HEK293 (cell line): Measurements from ENCODE around the gene PROK1.

Source experiments
- CTCF ChIA-PET: fragments of 350-600 bp; formaldehyde crosslinking; extraction: SDS; loops from one replicate; lab custom pipeline; 2021; ENCODE audit warnings: antibody characterized with exemption; lab: Yijun Ruan, JAX
- POLR2A ChIA-PET: fragments of 300-600 bp; formaldehyde crosslinking; extraction: SDS; loops from one replicate; lab custom pipeline; 2020; ENCODE audit warnings: antibody characterized with exemption, inconsistent platforms; lab: Yijun Ruan, JAX
- H3K27ac ChIP-seq: fragments of 200-500 bp; sonication (Bioruptor generic); 2 replicates; pipeline ENCODE4 v1.5.1; 2014; ENCODE audit warnings: low read depth, low read length, control low read depth, inconsistent platforms; ENCODE audit errors: extremely low read depth
- H3K36me3 ChIP-seq, 2 experiments: fragments of 200-500 bp in 1 of 2; sonication (Bioruptor generic) in 1 of 2; 1 replicate in 1 of 2; 2 replicates in 1 of 2; pipeline ENCODE4 v1.5.1; 2014 to 2017; ENCODE audit warnings: inconsistent platforms in 2 of 2, low read length in 2 of 2; ENCODE audit not compliant: control insufficient read depth in 2 of 2, insufficient read depth in 1 of 2
- H3K4me1 ChIP-seq: fragments of 200-500 bp; sonication (Bioruptor generic); 2 replicates; pipeline ENCODE4 v1.5.1; 2014; ENCODE audit warnings: mild to moderate bottlenecking, low read length, inconsistent platforms; ENCODE audit not compliant: control insufficient read depth, insufficient read depth
- H3K4me3 ChIP-seq: 2 replicates; pipeline ENCODE4 v1.5.1; 2011; ENCODE audit warnings: low read depth, mild to moderate bottlenecking, control low read depth, low read length, moderate library complexity
- H3K9me3 ChIP-seq: fragments of 200-500 bp; sonication (Bioruptor generic); 2 replicates; pipeline ENCODE4 v1.5.1; 2014; ENCODE audit warnings: low read depth, low read length, inconsistent platforms; ENCODE audit not compliant: control insufficient read depth, insufficient read depth
- GLI4 ChIP-seq: fragments of 450-650 bp; formaldehyde crosslinking; IDR thresholded peaks from 2 replicates; pipeline ENCODE4 v1.5.1; 2016; ENCODE audit warnings: missing biosample characterization, missing genetic modification characterization
- GLIS1 ChIP-seq: fragments of 450-650 bp; formaldehyde crosslinking; IDR thresholded peaks from 2 replicates; pipeline ENCODE4 v1.5.1; 2016; ENCODE audit warnings: missing biosample characterization, missing genetic modification characterization
- INSM2 ChIP-seq: fragments of 450-650 bp; formaldehyde crosslinking; IDR thresholded peaks from 2 replicates; pipeline ENCODE4 v1.5.1; 2016; ENCODE audit warnings: missing biosample characterization, missing genetic modification characterization
- KLF1 ChIP-seq: fragments of 450-650 bp; formaldehyde crosslinking; IDR thresholded peaks from 2 replicates; pipeline ENCODE4 v1.5.1; 2016; ENCODE audit warnings: missing biosample characterization, missing genetic modification characterization
- KLF9 ChIP-seq: fragments of 450-650 bp; formaldehyde crosslinking; IDR thresholded peaks from 2 replicates; pipeline ENCODE4 v1.5.1; 2016; ENCODE audit warnings: missing biosample characterization, missing genetic modification characterization, low read depth
- MYNN ChIP-seq: fragments of 450-650 bp; formaldehyde crosslinking; IDR thresholded peaks from 2 replicates; pipeline ENCODE4 v1.5.1; 2016; ENCODE audit warnings: missing biosample characterization, missing genetic modification characterization, borderline replicate concordance
- OVOL3 ChIP-seq: fragments of 450-650 bp; formaldehyde crosslinking; IDR thresholded peaks from 2 replicates; pipeline ENCODE4 v1.5.1; 2016; ENCODE audit warnings: missing biosample characterization, missing genetic modification characterization
- SCRT1 ChIP-seq: fragments of 450-650 bp; formaldehyde crosslinking; IDR thresholded peaks from 2 replicates; pipeline ENCODE4 v1.5.1; 2016; ENCODE audit warnings: missing biosample characterization, missing genetic modification characterization, borderline replicate concordance
- SP7 ChIP-seq: fragments of 450-650 bp; formaldehyde crosslinking; IDR thresholded peaks from 2 replicates; pipeline ENCODE4 v1.5.1; 2016; ENCODE audit warnings: missing biosample characterization, missing genetic modification characterization
- ZFHX2 ChIP-seq: fragments of 450-650 bp; formaldehyde crosslinking; conservative IDR thresholded peaks from 2 replicates; pipeline ENCODE4 v1.5.1; 2016; ENCODE audit warnings: missing biosample characterization, missing genetic modification characterization
- ZFP37 ChIP-seq: fragments of 450-650 bp; formaldehyde crosslinking; IDR thresholded peaks from 2 replicates; pipeline ENCODE4 v1.5.1; 2016; ENCODE audit warnings: missing biosample characterization, missing genetic modification characterization
- ZNF112 ChIP-seq: fragments of 450-650 bp; formaldehyde crosslinking; IDR thresholded peaks from 2 replicates; pipeline ENCODE4 v1.5.0; 2017; ENCODE audit warnings: missing biosample characterization, missing genetic modification characterization
- ZNF121 ChIP-seq: fragments of 450-650 bp; formaldehyde crosslinking; IDR thresholded peaks from 2 replicates; pipeline ENCODE4 v1.5.1; 2016; ENCODE audit warnings: missing biosample characterization, missing genetic modification characterization
- ZNF133 ChIP-seq: fragments of 450-650 bp; formaldehyde crosslinking; IDR thresholded peaks from 2 replicates; pipeline ENCODE4 v1.5.1; 2016; ENCODE audit warnings: missing biosample characterization, missing genetic modification characterization
- ZNF155 ChIP-seq: fragments of 450-650 bp; formaldehyde crosslinking; IDR thresholded peaks from 2 replicates; pipeline ENCODE4 v1.5.1; 2016; ENCODE audit warnings: missing biosample characterization, missing genetic modification characterization
- ZNF16 ChIP-seq: fragments of 450-650 bp; formaldehyde crosslinking; IDR thresholded peaks from 2 replicates; pipeline ENCODE4 v1.5.1; 2016; ENCODE audit warnings: low read depth, missing biosample characterization, missing genetic modification characterization
- ZNF174 ChIP-seq: fragments of 450-650 bp; formaldehyde crosslinking; IDR thresholded peaks from 2 replicates; pipeline ENCODE4 v1.5.0; 2017; ENCODE audit warnings: missing biosample characterization, mild to moderate bottlenecking, missing genetic modification characterization
- ZNF366 ChIP-seq: fragments of 450-650 bp; formaldehyde crosslinking; conservative IDR thresholded peaks from 2 replicates; pipeline ENCODE4 v1.5.1; 2016; ENCODE audit warnings: missing biosample characterization, missing genetic modification characterization
- ZNF426 ChIP-seq: fragments of 450-650 bp; formaldehyde crosslinking; IDR thresholded peaks from 2 replicates; pipeline ENCODE4 v1.5.1; 2017; ENCODE audit warnings: missing biosample characterization, missing genetic modification characterization, mild to moderate bottlenecking, inconsistent platforms, moderate library complexity
- ZNF513 ChIP-seq: fragments of 450-650 bp; IDR thresholded peaks from 2 replicates; pipeline ENCODE4 v1.5.1; 2018; ENCODE audit warnings: missing biosample characterization, missing genetic modification characterization
- ZNF560 ChIP-seq: fragments of 450-650 bp; formaldehyde crosslinking; IDR thresholded peaks from 2 replicates; pipeline ENCODE4 v1.5.1; 2017; ENCODE audit warnings: missing biosample characterization, missing genetic modification characterization, borderline replicate concordance
- ZNF707 ChIP-seq: fragments of 450-650 bp; formaldehyde crosslinking; IDR thresholded peaks from 2 replicates; pipeline ENCODE4 v1.5.1; 2016; ENCODE audit warnings: missing biosample characterization, missing genetic modification characterization

PROK1 gene

GRCh38 chr1:110407260-110408210, 43.4 kb upstream of the PROK1 start, which contains the start of gene LAMTOR5 (continued):
- TF ChIP-seq INSM2 (tag by site-specific recombination) (0 out of 2 replicates have a peak, but pooled peaks have one; percentile 32), GLI4 (tag by site-specific recombination) (peak; percentile 71; the same call in 1 of the 2 replicates), ZNF707 (no peak), ZFP37 (tag by site-specific recombination) (peak; percentile 86; the same call in 1 of the 2 replicates), ZNF426 (tag by site-specific recombination) (no peak), OVOL3 (peak; percentile 62; the same call in 1 of the 2 replicates), MYNN (tag by site-specific recombination) (no peak)

- no peak for TF ChIP-seq ZNF366
- peak; percentile 77 for TF ChIP-seq ZNF121 (tag by site-specific recombination)
- TF ChIP-seq ZFHX2 (tag by site-specific recombination) = 0 out of 2 replicates have a peak, but pooled peaks have one; percentile 16
- Histone ChIP-seq H3K9me3 (no peaks in the 10 kb centered on the region), H3K4me3 (peak overlapping the region; percentile 9; the same call in 1 of the 2 replicates), H3K27ac (no peak overlapping the region), H3K36me3 (peaks cover 8 to 26% of the 10 kb centered on the region in 2 experiments), H3K4me1 (no peaks in the 10 kb centered on the region)
- POLR2A ChIA-PET = interaction anchor here (0.6 to 1.2 kb wide), 3 partner anchors 17 to 70 kb away, joined by 3 to 7 read pairs (median 3); partner anchors contain the start of genes RBM15 and SLC16A4
- CTCF ChIA-PET = interaction anchor here (0.5 to 11.5 kb wide), 15 partner anchors 13 to 331 kb away, joined by 3 to 305 read pairs (median 6); partner anchors contain the start of genes PROK1 and RBM15
Measured at GRCh38 chr1:110408488-110408887, 42.5 kb upstream of the PROK1 start.

- ChIA-PET POLR2A (interaction anchor here (1.2 kb wide), 1 partner anchor 71 kb away, joined by 7 read pairs; the partner anchor contains the start of gene RBM15), CTCF (interaction anchor here (0.6 to 11.5 kb wide), 11 partner anchors 9 to 636 kb away, joined by 3 to 305 read pairs (median 7); partner anchors contain the start of genes PROK1 and RBM15)
- Histone ChIP-seq H3K4me3 (no peak overlapping the region), H3K27ac (no peak overlapping the region), H3K9me3 (no peaks in the 10 kb centered on the region), H3K36me3 (peaks cover 6 to 17% of the 10 kb centered on the region in 2 experiments), H3K4me1 (no peaks in the 10 kb centered on the region)
- TF ChIP-seq ZNF513 = no peak
- no peak for TF ChIP-seq SP7 (tag by site-specific recombination)
- TF ChIP-seq ZNF16 (tag by site-specific recombination) = no peak
- no peak for TF ChIP-seq KLF1 (tag by site-specific recombination)
Measured at GRCh38 chr1:110409316-110409715, 41.6 kb upstream of the PROK1 start.

GRCh38 chr1:110411173-110411735, 39.7 kb upstream of the PROK1 start:
- Histone ChIP-seq H3K4me3 (no peak overlapping the region), H3K9me3 (no peaks in the 10 kb centered on the region), H3K36me3 (no peaks in the 10 kb centered on the region), H3K27ac (no peak overlapping the region), H3K4me1 (no peaks in the 10 kb centered on the region)
- CTCF ChIA-PET = interaction anchor here (0.7 to 11.5 kb wide), 18 partner anchors 10 to 294 kb away, joined by 3 to 305 read pairs (median 6); partner anchors contain the start of gene PROK1
- POLR2A ChIA-PET = interaction anchor here (0.6 kb wide), 1 partner anchor 74 kb away, joined by 4 read pairs; no protein-coding TSS in a partner anchor
- no peak for TF ChIP-seq ZNF155 (tag by site-specific recombination)
- TF ChIP-seq ZFP37 (tag by site-specific recombination) = no peak
- TF ChIP-seq ZNF112 = no peak
- TF ChIP-seq ZNF560 = no peak
- no peak for TF ChIP-seq ZNF133 (tag by site-specific recombination)
- no peak for TF ChIP-seq ZNF513
- TF ChIP-seq ZNF174 (tag by site-specific recombination) = no peak
- TF ChIP-seq KLF9 (tag by site-specific recombination) = no peak
- no peak for TF ChIP-seq GLIS1 (tag by site-specific recombination)
- no peak for TF ChIP-seq SCRT1 (tag by site-specific recombination)
